Measurements from ENCODE around the gene PLEKHG3.

DNA sequence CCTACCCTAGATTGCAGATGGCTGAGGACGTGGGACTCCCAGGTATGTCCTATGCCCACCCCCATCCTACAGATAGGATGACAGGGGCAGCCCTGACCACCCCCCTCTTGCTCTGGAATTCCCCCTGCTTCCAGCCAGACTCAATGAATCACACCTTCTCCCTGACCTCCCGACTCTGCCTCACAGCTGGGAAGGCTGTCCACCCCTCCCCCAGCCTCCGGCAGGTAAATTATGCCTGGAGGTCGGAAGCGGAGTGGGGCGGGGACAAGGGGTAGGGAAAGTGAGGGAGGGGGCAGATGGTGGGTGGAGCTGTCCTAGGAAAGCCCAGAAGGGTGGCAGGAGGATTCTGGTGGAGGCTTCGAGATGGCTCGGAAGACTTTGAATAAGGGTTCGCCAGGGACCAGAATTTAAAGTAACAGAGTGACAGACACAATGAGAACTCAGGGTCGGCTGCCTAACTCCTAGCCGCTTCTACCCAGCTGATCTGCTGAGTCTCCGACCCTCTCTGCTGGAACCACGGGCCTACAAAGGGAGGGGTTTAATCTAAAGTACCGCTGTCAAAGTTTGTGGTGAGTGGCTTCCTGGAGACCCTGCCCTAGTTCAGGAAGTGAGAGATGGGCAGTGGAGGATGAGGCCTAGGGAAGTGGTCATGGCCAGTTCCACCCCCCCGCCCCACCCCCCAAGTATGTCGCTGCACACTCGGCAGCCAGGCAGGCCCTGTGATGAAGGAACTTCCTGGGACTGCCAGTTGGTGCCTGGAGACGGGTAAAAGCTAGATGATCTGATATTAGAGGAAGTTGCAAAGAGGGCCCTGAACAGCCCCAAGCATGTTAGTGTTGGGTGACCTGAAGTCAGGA is 4.2 kb downstream of the PLEKHG3 start:
- no peak for TF ChIP-seq NR1H2 (CRISPR knock-in tag; IDR thresholded peaks at IDR 0.05)
- TF ChIP-seq, protein P1, sequence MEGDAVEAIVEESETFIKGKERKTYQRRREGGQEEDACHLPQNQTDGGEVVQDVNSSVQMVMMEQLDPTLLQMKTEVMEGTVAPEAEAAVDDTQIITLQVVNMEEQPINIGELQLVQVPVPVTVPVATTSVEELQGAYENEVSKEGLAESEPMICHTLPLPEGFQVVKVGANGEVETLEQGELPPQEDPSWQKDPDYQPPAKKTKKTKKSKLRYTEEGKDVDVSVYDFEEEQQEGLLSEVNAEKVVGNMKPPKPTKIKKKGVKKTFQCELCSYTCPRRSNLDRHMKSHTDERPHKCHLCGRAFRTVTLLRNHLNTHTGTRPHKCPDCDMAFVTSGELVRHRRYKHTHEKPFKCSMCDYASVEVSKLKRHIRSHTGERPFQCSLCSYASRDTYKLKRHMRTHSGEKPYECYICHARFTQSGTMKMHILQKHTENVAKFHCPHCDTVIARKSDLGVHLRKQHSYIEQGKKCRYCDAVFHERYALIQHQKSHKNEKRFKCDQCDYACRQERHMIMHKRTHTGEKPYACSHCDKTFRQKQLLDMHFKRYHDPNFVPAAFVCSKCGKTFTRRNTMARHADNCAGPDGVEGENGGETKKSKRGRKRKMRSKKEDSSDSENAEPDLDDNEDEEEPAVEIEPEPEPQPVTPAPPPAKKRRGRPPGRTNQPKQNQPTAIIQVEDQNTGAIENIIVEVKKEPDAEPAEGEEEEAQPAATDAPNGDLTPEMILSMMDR (IDR thresholded peaks at IDR 0.05), result no peak
- TF ChIP-seq NR3C1 (CRISPR knock-in tag; conservative IDR thresholded peaks at IDR 0.05; ENCODE audit: low read depth), result no peak
- TF ChIP-seq ZNF138 (CRISPR knock-in tag; conservative IDR thresholded peaks at IDR 0.05), result no peak
- peak; percentile 96 for TF ChIP-seq TEAD1 (CRISPR knock-in tag; IDR thresholded peaks at IDR 0.05)
- 0 out of 2 replicates have a peak, but pooled peaks have one; percentile 64 for TF ChIP-seq NFE2L1 (CRISPR knock-in tag; IDR thresholded peaks at IDR 0.05)
- no peak for TF ChIP-seq NR2C2 (CRISPR knock-in tag; IDR thresholded peaks at IDR 0.05)
- no peak for TF ChIP-seq ATF1 (CRISPR knock-in tag; IDR thresholded peaks at IDR 0.05)
- TF ChIP-seq, protein P2, sequence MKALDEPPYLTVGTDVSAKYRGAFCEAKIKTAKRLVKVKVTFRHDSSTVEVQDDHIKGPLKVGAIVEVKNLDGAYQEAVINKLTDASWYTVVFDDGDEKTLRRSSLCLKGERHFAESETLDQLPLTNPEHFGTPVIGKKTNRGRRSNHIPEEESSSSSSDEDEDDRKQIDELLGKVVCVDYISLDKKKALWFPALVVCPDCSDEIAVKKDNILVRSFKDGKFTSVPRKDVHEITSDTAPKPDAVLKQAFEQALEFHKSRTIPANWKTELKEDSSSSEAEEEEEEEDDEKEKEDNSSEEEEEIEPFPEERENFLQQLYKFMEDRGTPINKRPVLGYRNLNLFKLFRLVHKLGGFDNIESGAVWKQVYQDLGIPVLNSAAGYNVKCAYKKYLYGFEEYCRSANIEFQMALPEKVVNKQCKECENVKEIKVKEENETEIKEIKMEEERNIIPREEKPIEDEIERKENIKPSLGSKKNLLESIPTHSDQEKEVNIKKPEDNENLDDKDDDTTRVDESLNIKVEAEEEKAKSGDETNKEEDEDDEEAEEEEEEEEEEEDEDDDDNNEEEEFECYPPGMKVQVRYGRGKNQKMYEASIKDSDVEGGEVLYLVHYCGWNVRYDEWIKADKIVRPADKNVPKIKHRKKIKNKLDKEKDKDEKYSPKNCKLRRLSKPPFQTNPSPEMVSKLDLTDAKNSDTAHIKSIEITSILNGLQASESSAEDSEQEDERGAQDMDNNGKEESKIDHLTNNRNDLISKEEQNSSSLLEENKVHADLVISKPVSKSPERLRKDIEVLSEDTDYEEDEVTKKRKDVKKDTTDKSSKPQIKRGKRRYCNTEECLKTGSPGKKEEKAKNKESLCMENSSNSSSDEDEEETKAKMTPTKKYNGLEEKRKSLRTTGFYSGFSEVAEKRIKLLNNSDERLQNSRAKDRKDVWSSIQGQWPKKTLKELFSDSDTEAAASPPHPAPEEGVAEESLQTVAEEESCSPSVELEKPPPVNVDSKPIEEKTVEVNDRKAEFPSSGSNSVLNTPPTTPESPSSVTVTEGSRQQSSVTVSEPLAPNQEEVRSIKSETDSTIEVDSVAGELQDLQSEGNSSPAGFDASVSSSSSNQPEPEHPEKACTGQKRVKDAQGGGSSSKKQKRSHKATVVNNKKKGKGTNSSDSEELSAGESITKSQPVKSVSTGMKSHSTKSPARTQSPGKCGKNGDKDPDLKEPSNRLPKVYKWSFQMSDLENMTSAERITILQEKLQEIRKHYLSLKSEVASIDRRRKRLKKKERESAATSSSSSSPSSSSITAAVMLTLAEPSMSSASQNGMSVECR (CRISPR knock-in tag; IDR thresholded peaks at IDR 0.05; ENCODE audit: borderline replicate concordance), result peak; percentile 58; the same call in 1 of the 2 replicates
- TF ChIP-seq, protein P3, sequence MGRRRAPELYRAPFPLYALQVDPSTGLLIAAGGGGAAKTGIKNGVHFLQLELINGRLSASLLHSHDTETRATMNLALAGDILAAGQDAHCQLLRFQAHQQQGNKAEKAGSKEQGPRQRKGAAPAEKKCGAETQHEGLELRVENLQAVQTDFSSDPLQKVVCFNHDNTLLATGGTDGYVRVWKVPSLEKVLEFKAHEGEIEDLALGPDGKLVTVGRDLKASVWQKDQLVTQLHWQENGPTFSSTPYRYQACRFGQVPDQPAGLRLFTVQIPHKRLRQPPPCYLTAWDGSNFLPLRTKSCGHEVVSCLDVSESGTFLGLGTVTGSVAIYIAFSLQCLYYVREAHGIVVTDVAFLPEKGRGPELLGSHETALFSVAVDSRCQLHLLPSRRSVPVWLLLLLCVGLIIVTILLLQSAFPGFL (CRISPR knock-in tag; IDR thresholded peaks at IDR 0.05; ENCODE audit: borderline replicate concordance), result no peak

Data from WTC11 (cell line).